GM19099 (cell line): ENCODE measurements around the gene BCKDHB.

Experiments used
- POLR2A ChIP-seq: IDR thresholded peaks from 3 replicates; pipeline ENCODE4 v1.6.1; 2011; ENCODE audit warnings: low read depth; ENCODE audit not compliant: insufficient read length; ENCODE audit errors: extremely low read depth

Gene BCKDHB

GRCh38 chr6:80272988-80273387 lies 166.5 kb downstream of the BCKDHB start:
- TF ChIP-seq POLR2A = no peak

GRCh38 chr6:80276861-80277260 lies 170.4 kb downstream of the BCKDHB start:
- no peak for TF ChIP-seq POLR2A

GRCh38 chr6:80277501-80277900 lies 171.0 kb downstream of the BCKDHB start:
- TF ChIP-seq POLR2A = no peak

GRCh38 chr6:80280262-80281010 lies 174.0 kb downstream of the BCKDHB start:
- TF ChIP-seq POLR2A = no peak

GRCh38 chr6:80282913-80283554 lies 176.6 kb downstream of the BCKDHB start:
- no peak for TF ChIP-seq POLR2A

- TF ChIP-seq POLR2A = no peak
Observed at GRCh38 chr6:80287112-80287511, 180.6 kb downstream of the BCKDHB start.

GRCh38 chr6:80287607-80288006 lies 181.1 kb downstream of the BCKDHB start:
- TF ChIP-seq POLR2A = no peak

- no peak for TF ChIP-seq POLR2A
Observed at GRCh38 chr6:80289727-80290126, 183.3 kb downstream of the BCKDHB start.

GRCh38 chr6:80302716-80303115 lies 196.2 kb downstream of the BCKDHB start:
- TF ChIP-seq POLR2A = no peak

GRCh38 chr6:80304014-80304413 lies 197.5 kb downstream of the BCKDHB start:
- TF ChIP-seq POLR2A = no peak

GRCh38 chr6:80314531-80314930 lies 208.1 kb downstream of the BCKDHB start:
- TF ChIP-seq POLR2A = no peak

GRCh38 chr6:80316686-80317231 lies 210.3 kb downstream of the BCKDHB start:
- no peak for TF ChIP-seq POLR2A

GRCh38 chr6:80319196-80319595 lies 212.7 kb downstream of the BCKDHB start:
- TF ChIP-seq POLR2A = no peak

GRCh38 chr6:80321011-80321410 lies 214.5 kb downstream of the BCKDHB start:
- TF ChIP-seq POLR2A = no peak

- TF ChIP-seq POLR2A = no peak
Observed at GRCh38 chr6:80325742-80326141, 219.3 kb downstream of the BCKDHB start.

GRCh38 chr6:80328652-80329051 lies 222.2 kb downstream of the BCKDHB start:
- TF ChIP-seq POLR2A = no peak

- TF ChIP-seq POLR2A = no peak
Observed at GRCh38 chr6:80329496-80329895, 223.0 kb downstream of the BCKDHB start.

- no peak for TF ChIP-seq POLR2A
Observed at GRCh38 chr6:80330961-80331360, 224.5 kb downstream of the BCKDHB start.
